Activated CD8-positive, alpha-beta memory T cell treated with anti-CD3 and anti-CD28 coated beads, Interleukin-2, amount 50 U/mL, for 24 hours (primary cell): ENCODE results near the gene PHF13.
A peak's percentile ranks its signal among the peaks of the same experiment; 100 is the strongest.

Experiments used
- DNase-seq: peaks from one replicate; pipeline ENCODE4 v3.0.0-alpha.2; 2020; ENCODE audit errors: extremely low read depth

Gene PHF13

GRCh38 chr1:6601923-6602668, 11.4 kb upstream of the PHF13 start:
- DNase-seq: no peak

- peak; percentile 56 for DNase-seq
These were observed 10.8 kb upstream of the PHF13 start, which contains the start of gene KLHL21 for GRCh38 chr1:6602669-6603237. KLHL21 (minus strand) TSS chr1:6602869; CDS start chr1:6602817, 52 bp downstream.

- peak; percentile 20 for DNase-seq
These were observed 10.2 kb upstream of the PHF13 start for GRCh38 chr1:6603238-6603914.

- DNase-seq: no peak
These were observed 9.5 kb upstream of the PHF13 start for GRCh38 chr1:6603915-6604558.

GRCh38 chr1:6612641-6613360, 730 bp upstream of the PHF13 start:
- DNase-seq: no peak

GRCh38 chr1:6614019-6614928, 743 bp downstream of the PHF13 start:
- DNase-seq: no peak

GRCh38 chr1:6614929-6615785, 1.6 kb downstream of the PHF13 start:
- DNase-seq: no peak

GRCh38 chr1:6619045-6619444, 5.5 kb downstream of the PHF13 start:
- no peak for DNase-seq

- DNase-seq: no peak
These were observed 8.2 kb downstream of the PHF13 start for GRCh38 chr1:6621429-6622391.

- no peak for DNase-seq
These were observed 9.0 kb downstream of the PHF13 start for GRCh38 chr1:6622396-6623152.

GRCh38 chr1:6623269-6623965, 9.9 kb downstream of the PHF13 start:
- DNase-seq: no peak

- peak; percentile 54 for DNase-seq
These were observed 11.4 kb downstream of the PHF13 start, which contains the start of gene THAP3 for GRCh38 chr1:6624710-6625583. THAP3 (plus strand) TSS chr1:6624868; CDS start chr1:6625219, 351 bp downstream.

GRCh38 chr1:6625584-6626149, 12.1 kb downstream of the PHF13 start:
- no peak for DNase-seq

- DNase-seq: no peak
These were observed 13.5 kb downstream of the PHF13 start for GRCh38 chr1:6627031-6627430.

GRCh38 chr1:6627841-6628545, 14.5 kb downstream of the PHF13 start:
- DNase-seq: no peak
